GM19467 (cell line): Measurements from ENCODE around the gene KRT33B.
"Not testable (repeated sequence)": the region's sequence is repeated elsewhere in the genome, so short reads cannot be mapped to it uniquely, and the experiment has no call there.

Source experiments
- ATAC-seq: cut with Tn5 transposase; IDR thresholded peaks from one replicate; pipeline ENCODE4 v1.9.1; 2021; ENCODE audit warnings: mild to moderate bottlenecking, moderate library complexity; ENCODE audit not compliant: unreplicated experiment

Gene KRT33B

DNA sequence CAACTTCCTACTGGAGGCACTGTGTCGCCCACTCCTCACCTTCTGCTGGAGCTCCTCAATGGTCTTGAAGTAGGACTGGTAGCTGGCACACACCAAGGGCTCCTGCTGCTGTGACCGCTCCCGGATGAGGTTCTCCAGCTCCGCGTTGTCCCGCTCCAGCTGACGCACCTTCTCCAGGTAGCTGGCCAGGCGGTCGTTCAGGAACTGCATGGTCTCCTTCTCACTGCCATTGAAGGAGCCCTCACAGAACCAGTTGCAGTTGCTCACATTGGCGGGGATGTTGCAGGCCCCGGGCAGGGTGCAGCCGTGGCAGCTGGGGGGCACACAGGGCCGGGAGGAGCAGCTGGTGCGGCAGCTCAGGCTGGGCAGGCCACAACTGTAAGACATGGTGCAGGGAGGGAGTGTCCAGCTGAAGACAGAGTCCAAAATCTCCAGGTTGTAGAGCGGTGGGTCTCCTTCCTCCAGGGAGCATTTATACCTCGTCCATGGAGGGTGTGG lies 19.2 kb downstream of the KRT33B start, which contains the start of gene KRT33A:
TSS of gene KRT33A (minus strand) at position 448 of the 498 bp plus-strand sequence. CDS start at position 387, 61 bp downstream.
- not testable (repeated sequence) for ATAC-seq

DNA sequence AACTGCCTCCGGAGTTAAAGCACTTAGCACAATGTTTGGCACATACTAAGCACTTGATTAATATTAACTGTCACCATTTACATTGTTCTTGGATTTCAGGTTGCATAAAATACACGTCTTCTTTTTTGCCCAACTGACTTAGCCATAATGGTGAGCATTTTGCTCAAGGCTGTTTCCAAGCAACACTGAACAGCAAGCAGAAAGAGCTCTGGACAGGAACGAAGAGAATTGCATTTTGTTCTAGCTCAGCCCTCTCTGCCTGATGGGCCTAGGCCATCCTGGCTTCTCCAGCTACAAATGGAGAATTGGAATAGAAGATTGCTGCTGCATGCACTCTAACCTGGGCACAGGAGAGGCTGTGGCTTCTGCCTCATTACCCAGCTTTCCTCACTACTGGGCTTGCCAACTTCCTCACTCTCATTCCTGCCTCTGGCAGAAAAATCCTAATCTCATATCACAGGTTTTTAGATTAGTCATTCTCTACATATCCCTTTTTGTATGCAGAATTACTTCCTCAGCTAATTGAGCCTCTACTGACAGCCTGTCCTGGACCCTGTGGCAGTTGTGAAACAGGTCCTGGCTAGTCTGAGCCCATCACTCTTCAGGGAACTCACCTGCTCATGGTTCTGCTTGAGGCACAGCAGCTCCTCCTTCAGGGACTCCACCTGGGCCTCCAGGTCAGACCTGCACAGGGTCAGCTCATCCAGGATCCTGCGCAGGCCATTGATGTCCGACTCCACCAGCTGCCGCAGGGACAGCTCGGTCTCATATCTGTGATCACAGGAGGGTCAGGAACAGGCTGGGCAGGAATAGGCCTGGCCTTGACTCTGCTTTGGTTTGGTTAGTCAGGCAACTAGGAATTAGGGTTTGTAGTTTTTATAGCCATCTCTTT lies 21.5 kb downstream of the KRT33B start:
- no peak for ATAC-seq

DNA sequence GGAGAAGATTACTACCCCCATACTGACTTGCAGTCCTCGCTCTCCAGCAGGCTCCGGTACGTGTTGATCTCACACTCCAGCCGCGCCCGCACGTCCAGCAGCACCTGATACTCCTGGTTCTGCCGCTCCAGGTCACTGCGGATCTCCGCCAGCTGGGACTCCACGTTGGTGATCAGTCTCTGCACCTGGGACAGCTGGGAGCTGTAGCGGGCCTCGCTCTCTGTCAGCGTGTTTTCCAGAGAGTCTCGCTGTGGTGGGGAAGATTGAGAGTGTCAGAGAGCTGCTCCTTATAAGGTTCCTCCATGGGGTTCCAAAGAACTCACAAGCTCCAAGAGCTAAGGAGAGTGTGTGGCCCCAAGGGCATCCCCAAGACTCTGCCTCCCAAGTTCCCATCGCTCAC lies 23.2 kb downstream of the KRT33B start:
- ATAC-seq, result not testable (repeated sequence)

DNA sequence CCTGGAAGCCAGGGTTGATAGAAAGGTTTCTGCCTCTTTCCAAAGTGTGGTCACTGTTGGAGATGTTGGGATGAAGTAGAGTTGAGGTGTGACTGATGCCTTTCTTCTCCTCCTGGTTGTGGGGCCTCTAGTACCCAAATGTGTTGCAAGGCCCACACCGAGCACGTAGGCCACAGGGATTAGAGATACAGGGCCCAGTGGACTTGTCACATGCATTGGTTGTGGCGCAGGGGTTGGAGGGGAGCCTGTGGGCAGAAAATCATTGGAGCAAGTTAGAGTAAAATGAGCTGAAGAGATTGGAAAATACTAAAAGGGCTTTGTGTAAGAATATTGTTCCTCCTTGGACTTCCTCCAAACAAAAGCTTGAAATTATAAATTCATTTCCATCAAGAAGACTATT lies 23.6 kb downstream of the KRT33B start:
- ATAC-seq, result no peak

DNA sequence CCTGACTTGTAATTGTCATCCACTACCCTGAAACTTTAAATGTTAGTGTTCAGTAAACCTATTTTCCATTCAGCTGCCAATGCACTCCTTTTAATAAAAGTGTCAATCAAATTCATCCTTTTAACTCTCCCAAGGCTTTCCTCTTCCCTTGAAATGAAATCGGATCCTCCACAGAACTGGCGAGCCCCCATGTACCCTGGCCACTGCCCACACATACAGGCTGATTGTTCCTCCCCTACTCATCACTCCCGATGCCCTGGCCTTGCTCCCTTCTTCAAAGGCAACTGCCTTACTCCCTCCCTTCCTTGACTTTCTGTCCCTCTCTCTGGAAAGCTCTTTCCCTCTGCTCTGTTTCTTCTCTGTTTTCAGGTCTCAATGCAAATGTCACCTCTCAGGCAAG lies 26.6 kb downstream of the KRT33B start:
- ATAC-seq, result no peak

DNA sequence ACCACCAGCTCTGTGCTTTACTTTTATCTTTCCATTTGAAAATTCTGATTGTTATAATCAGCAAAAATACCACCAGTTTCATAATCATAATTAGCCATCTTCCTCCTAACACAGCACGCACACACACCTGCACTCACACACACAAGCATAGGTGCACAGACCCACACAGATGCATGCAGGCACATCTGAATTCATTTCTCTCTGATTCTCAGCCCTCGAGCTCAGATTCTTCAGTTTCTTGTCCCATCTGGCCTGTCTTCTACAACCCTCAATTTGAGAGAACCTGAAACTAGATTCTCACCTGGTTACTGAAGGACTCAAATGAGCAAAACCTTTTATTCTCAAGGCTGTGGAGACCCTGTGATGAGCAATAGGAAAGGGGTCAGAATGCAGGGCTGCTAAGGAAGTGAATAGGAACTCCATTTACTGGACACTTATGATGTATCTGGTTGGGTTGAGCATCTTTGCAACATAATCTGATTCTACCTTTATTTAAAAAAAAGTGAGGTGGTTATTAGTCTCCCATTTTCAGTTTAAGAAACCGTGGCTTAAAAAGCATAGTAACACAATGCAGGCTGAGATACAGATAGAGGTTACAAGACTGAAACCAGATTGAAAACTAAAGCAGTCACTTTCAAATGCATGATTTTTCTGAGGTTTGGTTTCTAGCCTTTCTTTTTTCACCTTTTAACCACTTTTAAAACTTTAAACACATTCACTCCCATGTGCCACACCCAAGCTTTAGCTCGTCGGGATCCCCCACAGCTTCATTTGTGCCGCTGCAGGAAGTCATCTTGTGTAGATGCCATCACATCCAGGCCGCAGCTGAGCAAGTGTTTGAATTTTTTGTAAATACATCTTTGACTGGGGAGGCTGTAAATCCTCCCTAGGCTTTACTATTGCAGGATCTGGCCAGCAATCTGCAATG lies 28.4 kb downstream of the KRT33B start:
- peak; percentile 34 for ATAC-seq

DNA sequence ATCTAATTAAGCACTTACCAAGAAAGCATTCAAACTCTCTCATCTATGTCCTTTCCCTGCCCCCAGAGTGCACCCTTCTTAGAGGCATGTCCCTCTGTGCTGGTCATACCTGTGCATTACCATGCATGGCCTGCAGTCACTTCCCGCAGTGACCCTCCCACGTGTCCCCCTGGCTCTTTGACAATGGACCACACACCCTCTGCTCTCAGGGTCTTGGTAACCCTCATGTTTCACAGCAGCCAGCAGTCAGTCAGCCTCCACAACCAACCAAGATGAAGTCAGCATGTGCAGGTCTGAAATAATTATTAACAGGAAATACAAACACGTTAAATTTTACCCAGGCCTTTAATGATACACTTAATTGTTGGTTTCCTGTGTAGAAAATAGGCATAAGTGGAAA lies 29.1 kb downstream of the KRT33B start:
- peak; percentile 42 for ATAC-seq

DNA sequence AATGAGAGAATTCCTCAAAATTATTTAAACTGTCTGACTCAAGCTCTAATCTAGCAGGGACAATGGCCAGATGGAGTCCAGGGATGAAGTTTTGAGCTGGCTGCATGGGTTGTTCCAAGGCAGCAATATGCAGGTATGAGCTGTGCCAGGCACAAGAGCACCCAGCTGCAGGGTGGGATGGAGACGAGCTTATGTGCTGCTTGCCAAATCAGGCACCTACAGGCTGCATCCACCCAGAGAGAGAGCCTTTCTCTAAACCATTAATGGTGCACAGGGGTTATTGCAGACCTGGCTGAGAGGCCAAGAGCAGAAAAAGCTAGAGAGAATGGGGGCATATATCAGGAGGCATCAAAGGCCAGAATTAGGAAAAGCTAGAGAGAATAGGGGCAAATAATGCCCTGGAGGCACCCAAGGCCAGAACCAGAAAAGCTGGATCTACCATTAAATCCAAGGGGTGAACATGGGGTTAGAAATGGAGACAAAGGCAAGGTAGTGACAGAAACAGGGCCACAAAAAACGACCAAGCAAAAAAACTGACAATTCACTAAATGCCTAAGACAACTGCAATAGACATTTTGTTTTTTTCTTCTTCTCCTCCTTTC lies 29.9 kb downstream of the KRT33B start:
- no peak for ATAC-seq

DNA sequence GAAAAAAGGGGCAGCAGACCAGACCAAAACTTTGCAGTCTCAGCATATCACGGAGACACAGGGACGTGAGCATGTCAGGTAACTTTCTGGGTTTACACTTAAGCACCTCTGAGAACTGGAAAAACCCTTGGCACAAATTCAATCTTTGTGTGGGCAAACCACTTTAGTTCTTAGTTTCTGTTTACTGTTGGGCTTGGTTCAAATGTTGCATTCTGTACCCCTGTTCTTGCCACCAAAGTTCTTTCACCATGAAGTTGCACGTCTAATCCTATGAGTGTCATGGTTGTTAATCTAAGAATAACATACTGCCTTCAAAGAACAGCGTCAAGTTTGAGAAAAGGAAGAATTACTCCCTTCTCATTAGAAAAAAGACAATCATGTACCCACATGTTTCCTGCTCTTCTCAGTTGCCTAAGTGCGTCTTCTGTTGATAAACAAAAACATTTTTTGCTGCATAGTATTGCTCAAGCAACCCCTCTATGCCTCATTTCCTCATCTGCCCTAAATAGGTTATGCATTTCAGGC lies 30.6 kb downstream of the KRT33B start:
- no peak for ATAC-seq

DNA sequence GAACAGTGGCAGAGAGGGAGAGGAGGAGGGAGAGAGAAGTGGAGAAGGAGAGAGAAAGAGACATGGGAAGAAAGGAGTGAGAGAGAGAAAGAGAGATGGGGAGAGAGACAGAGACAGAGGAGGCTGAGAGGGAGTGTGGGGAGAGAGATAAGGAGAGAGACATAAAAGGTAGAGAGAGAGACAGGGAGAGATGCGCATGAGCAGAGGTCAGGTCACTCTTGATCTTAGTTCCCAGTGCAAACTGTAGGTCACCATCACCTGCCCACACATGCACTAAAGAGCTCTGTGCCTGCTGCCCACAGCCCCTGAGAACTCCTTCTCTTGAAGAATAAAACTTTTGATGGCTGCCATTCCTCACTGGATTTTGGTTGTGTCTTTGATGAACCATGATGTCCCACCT lies 33.9 kb downstream of the KRT33B start:
- ATAC-seq, result no peak

DNA sequence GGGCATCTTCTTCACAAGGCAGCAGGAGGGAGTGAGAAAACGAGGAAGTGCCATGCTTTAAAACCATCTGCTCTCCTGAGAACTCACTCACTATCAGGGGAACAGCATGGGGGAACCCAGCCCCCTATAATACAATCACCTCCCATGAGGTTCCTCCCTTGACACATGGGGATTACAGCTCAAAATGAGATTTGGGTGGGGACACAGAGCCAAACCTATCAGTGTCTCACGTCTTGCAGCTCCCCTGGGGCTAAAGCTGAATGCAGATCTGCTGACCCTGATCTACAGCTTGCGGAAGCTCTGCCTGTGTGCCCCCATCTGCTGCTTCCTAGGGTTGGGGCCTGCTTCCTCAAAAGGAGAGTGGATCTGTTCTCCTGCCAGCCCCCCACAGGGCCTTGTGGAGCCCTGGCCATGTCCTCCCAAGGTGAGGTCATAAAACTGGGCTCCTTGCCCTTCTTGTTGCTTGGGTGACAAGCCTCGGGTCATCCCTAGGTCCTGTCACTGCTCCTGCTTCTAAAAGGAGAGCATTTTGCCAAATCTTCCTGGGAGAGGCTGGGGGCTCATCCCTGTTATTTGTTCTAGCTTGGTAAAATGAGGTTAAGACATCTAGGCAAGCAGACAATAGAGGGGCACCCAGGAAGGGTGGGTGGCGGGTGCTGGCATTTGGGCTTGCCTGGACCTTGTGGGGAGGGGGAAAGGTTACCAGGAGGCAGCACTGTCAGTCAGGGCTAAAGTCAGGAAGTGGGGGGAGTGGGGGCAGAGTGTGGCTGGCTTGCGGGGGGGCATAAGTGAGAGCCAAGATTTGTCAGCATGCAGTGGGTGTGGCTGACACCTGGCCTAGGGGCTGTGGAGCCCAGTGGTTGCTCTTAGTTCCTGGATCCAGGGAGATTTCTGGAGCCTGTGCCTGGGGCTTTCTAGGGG lies 35.0 kb downstream of the KRT33B start:
- ATAC-seq, result no peak

DNA sequence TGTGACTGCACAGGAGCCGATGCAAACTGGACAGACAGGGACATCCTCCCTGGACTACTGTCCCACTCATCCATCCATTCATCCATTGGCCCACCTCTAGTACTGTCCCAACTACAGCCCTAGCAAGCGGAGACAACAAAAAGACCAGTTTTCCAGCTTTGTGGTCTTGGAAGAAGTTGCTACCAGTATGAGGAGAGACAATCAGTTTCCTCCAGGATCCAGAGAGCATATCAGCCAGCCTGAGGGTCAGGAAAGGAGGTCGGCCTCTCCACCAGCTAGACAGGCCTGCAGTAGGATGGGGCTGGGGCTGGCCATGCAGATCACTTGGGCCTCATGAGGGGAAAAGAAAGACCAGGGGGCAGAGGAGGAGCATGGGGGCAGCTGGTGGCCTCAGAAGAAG lies 35.8 kb downstream of the KRT33B start:
- no peak for ATAC-seq

DNA sequence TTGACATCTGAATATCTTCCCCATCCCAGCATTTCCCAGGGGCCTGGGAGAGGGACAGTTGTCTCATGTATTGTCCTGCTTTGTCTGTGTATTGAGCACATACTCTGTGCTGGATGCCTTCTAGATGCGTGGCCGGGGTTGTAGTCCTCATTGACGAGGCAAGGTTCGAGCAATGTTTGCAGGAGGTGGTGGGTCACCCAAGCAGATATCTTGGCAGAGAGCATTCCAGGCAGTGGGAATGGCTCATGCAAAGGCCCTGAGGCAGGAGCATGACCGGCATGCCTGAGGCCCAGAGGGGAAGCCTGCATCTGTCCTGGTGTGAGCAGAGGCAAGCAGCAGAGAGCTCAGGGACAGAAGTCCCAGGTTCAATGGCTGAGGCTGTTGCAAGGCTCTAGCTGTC lies 36.5 kb downstream of the KRT33B start:
- no peak for ATAC-seq

DNA sequence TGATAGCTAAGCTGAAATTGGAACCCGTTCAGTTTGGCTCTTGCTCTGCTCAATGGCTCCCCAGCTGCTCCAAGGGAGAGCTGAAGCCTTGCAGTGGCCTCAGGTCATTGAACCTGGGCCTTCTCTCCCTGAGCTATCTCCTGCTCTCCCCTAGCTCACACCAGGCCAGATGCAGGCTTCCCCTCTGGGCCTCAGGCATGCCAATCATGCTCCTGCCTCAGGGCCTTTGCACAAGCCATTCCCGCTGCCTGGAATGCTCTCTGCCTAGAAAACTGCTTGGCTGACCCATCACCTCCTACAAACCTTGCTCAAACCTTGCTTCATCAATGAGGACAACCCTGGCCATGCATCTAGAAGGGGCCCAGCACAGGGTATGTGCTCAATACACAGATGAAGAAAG lies 37.4 kb downstream of the KRT33B start:
- no peak for ATAC-seq

DNA sequence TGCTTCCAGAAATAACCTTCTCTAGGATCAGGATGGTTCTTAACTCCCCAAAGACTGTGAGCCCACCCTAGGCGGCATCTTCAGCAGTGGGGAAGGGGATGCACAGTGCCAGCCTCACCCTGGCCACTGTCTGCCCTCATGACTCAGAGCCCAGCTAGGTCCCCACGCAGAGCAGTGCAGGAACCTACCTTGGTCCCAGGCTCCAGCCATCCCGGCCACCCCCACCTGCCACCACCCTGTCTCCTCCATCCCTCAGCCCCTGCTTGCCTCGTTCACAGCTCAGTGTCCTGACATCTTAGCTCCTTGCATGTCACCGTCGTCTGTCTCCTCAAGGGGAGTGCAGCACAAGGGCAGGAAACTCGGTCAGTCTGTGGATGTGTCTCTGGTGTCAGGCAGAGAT lies 38.0 kb downstream of the KRT33B start:
- no peak for ATAC-seq

DNA sequence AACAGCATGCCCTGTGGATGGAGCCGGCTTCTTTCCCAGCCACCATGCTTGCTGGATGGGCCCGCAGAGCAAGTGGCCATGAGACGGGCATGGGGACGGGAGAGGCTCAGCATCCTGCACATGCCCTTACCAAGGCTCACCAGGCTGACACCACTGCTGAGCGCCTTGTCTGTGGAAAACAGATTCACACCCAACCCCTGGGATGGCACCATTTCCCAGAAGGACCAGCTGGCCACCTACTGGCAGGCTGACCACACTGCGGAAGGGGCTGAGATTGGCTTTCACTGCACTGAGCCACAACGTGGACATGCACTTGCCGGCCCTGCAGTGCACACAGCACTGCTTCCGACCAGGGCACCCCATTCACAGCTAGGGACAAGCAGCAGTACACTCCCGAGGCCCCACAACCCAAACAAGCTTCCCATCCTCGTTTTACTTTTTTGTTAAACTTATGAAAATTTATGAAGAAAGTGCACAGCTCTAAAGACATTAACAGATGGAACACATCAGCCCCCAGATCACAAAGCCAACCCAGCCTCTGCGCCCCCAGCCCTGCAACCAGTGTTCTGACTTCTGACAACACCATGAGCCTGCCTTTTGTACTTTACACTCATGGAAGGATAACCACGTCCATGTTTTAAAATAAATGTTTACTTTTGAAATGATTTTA lies 40.2 kb downstream of the KRT33B start:
- no peak for ATAC-seq

DNA sequence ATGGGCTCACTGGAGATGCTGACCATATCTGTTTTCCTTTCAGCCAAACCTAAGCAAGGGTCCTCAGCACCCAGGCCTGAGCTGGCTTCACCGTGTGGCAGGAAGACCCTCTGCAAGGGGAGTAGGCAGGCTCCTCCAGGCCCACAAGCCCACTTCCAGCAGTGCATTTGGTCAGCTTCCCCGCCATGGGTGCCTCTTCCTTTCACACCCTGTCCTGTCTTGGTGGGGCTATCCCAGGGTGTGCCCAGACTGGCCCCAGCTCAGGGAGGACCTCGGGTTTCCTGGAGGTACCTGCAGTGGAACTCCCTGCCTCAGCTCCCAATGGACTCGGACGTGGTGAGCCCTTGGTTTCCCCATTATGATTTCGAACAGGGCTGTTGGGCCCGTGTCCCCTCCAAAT lies 41.4 kb downstream of the KRT33B start:
- ATAC-seq, result no peak

DNA sequence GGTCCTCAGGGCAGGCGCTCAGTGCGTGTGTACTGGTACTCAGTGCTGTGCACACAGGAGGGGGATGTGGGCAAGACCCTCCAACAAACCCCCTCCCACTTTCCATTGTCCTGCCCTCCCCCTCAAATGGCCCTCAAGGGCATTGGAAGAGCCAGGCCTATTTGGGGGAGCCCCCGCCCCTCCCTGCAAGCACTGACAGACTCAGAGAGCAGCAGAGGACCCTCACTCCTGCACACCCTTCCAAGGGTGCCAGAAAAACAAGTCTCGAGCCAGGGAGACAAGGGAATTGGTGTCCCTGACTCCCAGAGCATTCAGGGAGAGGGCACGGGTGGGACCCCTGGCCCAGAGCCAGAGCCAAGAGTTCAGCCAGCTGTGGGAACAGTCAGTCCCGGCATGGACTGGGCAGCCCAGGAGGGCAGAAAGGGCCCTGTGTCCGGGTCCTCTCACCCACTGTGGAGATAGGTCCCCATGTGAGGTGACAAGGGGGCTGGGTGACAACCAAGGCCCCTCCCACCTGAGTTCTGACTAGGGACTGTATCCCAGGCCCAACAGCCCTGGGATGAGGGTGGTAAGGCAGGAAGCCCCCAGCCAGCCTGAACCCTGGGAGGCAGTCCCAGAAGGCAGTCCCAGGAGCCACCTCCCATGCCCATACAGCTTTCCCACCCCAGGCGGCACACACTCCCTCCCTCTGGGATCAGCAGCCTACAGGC lies 42.0 kb downstream of the KRT33B start:
- no peak for ATAC-seq
